Smooth muscle cell (in vitro differentiated cells): ENCODE data around the gene POMT1. TPM values are rescaled to one million over a fixed set of nuclear protein-coding genes. Genes with fewer than 3 reads are reported as not detected.
"Not testable (repeated sequence)": the region's sequence is repeated elsewhere in the genome, so short reads cannot be mapped to it uniquely, and the experiment has no call there.

ENCODE experiments used
- DNase-seq: peaks from one replicate; lab custom pipeline; 2025; ENCODE audit not compliant: unreplicated experiment; lab: John Stamatoyannopoulos, UW
- H2AFZ ChIP-seq: fragments of 200-600 bp; sonication (generic); 2 replicates; pipeline ENCODE4 v1.6.0; 2016; ENCODE audit warnings: antibody characterized with exemption, low read depth, mild to moderate bottlenecking
- H3F3A ChIP-seq: fragments of 200-600 bp; sonication (generic); 2 replicates; pipeline ENCODE4 v1.6.0; 2017; ENCODE audit warnings: antibody characterized with exemption, low read depth
- H3K27ac ChIP-seq: fragments of 200-600 bp; sonication (generic); 2 replicates; pipeline ENCODE4 v1.5.1; 2016; ENCODE audit warnings: low read depth, mild to moderate bottlenecking
- H3K27me3 ChIP-seq: fragments of 200-600 bp; sonication (generic); 2 replicates; pipeline ENCODE4 v1.6.1; 2016; ENCODE audit warnings: low read depth, mild to moderate bottlenecking
- H3K36me3 ChIP-seq: fragments of 200-600 bp; sonication (generic); 2 replicates; pipeline ENCODE4 v1.5.1; 2016; ENCODE audit warnings: low read depth
- H3K4me1 ChIP-seq: fragments of 200-600 bp; sonication (generic); 2 replicates; pipeline ENCODE4 v1.5.1; 2016; ENCODE audit warnings: low read depth
- H3K4me2 ChIP-seq: fragments of 200-600 bp; sonication (generic); 2 replicates; pipeline ENCODE4 v1.6.0; 2016; ENCODE audit warnings: mild to moderate bottlenecking
- H3K4me3 ChIP-seq: fragments of 200-600 bp; sonication (generic); 2 replicates; pipeline ENCODE4 v1.5.1; 2016; ENCODE audit warnings: mild to moderate bottlenecking
- H3K79me2 ChIP-seq: fragments of 200-600 bp; sonication (generic); 2 replicates; pipeline ENCODE4 v1.6.0; 2016; ENCODE audit warnings: low read depth, mild to moderate bottlenecking
- H3K9ac ChIP-seq: fragments of 200-600 bp; sonication (generic); 2 replicates; pipeline ENCODE4 v1.6.0; 2016; ENCODE audit warnings: low read depth
- H3K9me3 ChIP-seq: fragments of 200-600 bp; sonication (generic); replicated peaks from 2 replicates; pipeline ENCODE4 v1.5.1; 2016; ENCODE audit warnings: low read depth
- H4K20me1 ChIP-seq: fragments of 200-600 bp; sonication (generic); 2 replicates; pipeline ENCODE4 v1.6.0; 2016; ENCODE audit warnings: low read depth
- CTCF ChIP-seq: fragments of 200-600 bp; sonication (generic); IDR thresholded peaks from 2 replicates; pipeline ENCODE4 v1.5.1; 2017; ENCODE audit warnings: borderline replicate concordance, mild to moderate bottlenecking, antibody characterized with exemption; ENCODE audit not compliant: insufficient read depth, poor library complexity, severe bottlenecking
- WGBS: methylation state at CpG from one replicate; pipeline ENCODE4 v1.1.7; 2016; ENCODE audit warnings: low lambda C conversion rate; 5-methylcytosine and 5-hydroxymethylcytosine counted together
- polyA plus RNA-seq: library from polyadenylated mRNA; unstranded; fragments of >200 nt; fragmentation: Nextera tagmentation; extraction: Ambion mirVana; gene quantifications from 2 replicates; pipeline ENCODE4 v1.2.1, GENCODE V29; 2016
- total RNA-seq: library from RNA; depleted of rRNA; stranded (reverse); fragments of >200 nt; gene quantifications from 2 replicates; pipeline ENCODE4 v1.2.3, GENCODE V29; 2014

Gene POMT1
- total and polyA plus RNA-seq, 2 experiments from 2014 or later, result 11.8 to 15.2 TPM

- H2AFZ ChIP-seq, result no peak overlapping the region
- peaks cover 3% of the 10 kb centered on the region for H3K9me3 ChIP-seq
- TF ChIP-seq CTCF, result no peak
- peaks cover 3% of the 10 kb centered on the region for H3K27me3 ChIP-seq
- DNase-seq, result no peak
- no peaks in the 10 kb centered on the region for H3K4me1 ChIP-seq
- H3K36me3 ChIP-seq, result no peaks in the 10 kb centered on the region
- WGBS, result 64% methylated on average over 21 of the region's 30 CpGs
- H3K27ac ChIP-seq, result no peak overlapping the region
- H3K9ac ChIP-seq, result no peak overlapping the region
- no peak overlapping the region for H3K4me3 ChIP-seq
- H3K4me2 ChIP-seq, result no peak overlapping the region
- H4K20me1 ChIP-seq, result no peaks in the 10 kb centered on the region
- no peaks in the 10 kb centered on the region for H3K79me2 ChIP-seq
- H3F3A ChIP-seq, result no peaks in the 10 kb centered on the region
These were observed 43.1 kb downstream of the POMT1 start for GRCh38 chr9:131545786-131546335.

GRCh38 chr9:131546336-131547084 is 43.8 kb downstream of the POMT1 start:
- H3K4me2 ChIP-seq, result peak overlapping the region; percentile 77
- no peaks in the 10 kb centered on the region for H3F3A ChIP-seq
- peaks cover 3% of the 10 kb centered on the region for H3K9me3 ChIP-seq
- TF ChIP-seq CTCF, result no peak
- H3K4me1 ChIP-seq, result no peaks in the 10 kb centered on the region
- no peaks in the 10 kb centered on the region for H3K79me2 ChIP-seq
- H2AFZ ChIP-seq, result no peak overlapping the region
- peaks cover 3% of the 10 kb centered on the region for H3K27me3 ChIP-seq
- DNase-seq, result no peak
- no peaks in the 10 kb centered on the region for H4K20me1 ChIP-seq
- H3K36me3 ChIP-seq, result no peaks in the 10 kb centered on the region
- no peak overlapping the region for H3K9ac ChIP-seq
- no peak overlapping the region for H3K27ac ChIP-seq
- 65% methylated on average over 34 of the region's 49 CpGs for WGBS
- peak overlapping the region; percentile 18 for H3K4me3 ChIP-seq

- H3K4me1 ChIP-seq, H2AFZ ChIP-seq, H3K4me2 ChIP-seq, H3K36me3 ChIP-seq, H3K27ac ChIP-seq, H3K9ac ChIP-seq, H4K20me1 ChIP-seq, DNase-seq, H3F3A ChIP-seq, H3K4me3 ChIP-seq, H3K79me2 ChIP-seq, H3K9me3 ChIP-seq: not testable (repeated sequence)
- H3K27me3 ChIP-seq, result peaks cover 16% of the 10 kb centered on the region
- 95% methylated on average over 10 of the region's 10 CpGs for WGBS
These were observed 46.5 kb downstream of the POMT1 start for GRCh38 chr9:131549186-131549585.

GRCh38 chr9:131550465-131550864 is 47.7 kb downstream of the POMT1 start:
- DNase-seq, result not testable (repeated sequence)
- peaks cover 27% of the 10 kb centered on the region for H3K27me3 ChIP-seq

More at GRCh38 chr9:131550465-131550864, 47.7 kb downstream of the POMT1 start:
- H4K20me1 ChIP-seq, H3F3A ChIP-seq, H3K4me2 ChIP-seq, H3K36me3 ChIP-seq, H2AFZ ChIP-seq, H3K9ac ChIP-seq, H3K9me3 ChIP-seq, H3K27ac ChIP-seq, H3K4me3 ChIP-seq, H3K4me1 ChIP-seq, H3K79me2 ChIP-seq: not testable (repeated sequence)
- 93% methylated on average over 8 of the region's 8 CpGs for WGBS
